ENCODE measurements around the gene SLC25A33.

Gene SLC25A33

DNA sequence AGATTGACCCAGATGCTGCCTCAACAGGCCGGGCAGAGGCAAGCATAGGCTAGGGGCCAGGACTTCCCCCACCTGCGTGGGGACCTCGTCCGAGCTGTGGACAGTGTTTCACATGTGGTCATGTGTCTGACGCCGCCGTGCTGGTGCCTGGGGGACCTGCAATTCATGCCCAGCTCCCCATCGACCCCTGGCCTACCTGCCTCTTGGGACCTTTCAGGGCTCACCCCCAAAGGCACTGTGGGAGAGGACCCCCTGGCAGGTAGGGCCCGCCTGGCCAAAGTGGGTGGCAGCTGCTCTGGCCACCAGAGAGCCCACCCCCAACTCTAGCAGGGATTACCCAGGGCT, 53.9 kb downstream of the SLC25A33 start:
- TF ChIP-seq EZH2 (IDR thresholded peaks at IDR 0.05), result no peak
- TF ChIP-seq POLR2AphosphoS5 (IDR thresholded peaks at IDR 0.05; ENCODE audit: borderline replicate concordance, low read depth, low read length), result no peak
- no peak for TF ChIP-seq FOXP2 (optimal IDR thresholded peaks at IDR 0.05; ENCODE audit: control extremely low read depth, extremely low read length, insufficient read depth)
- no peaks in the 10 kb centered on the region for H3K9me3 ChIP-seq (ENCODE audit: low read depth, low read length)
- DNase-seq (ENCODE audit: low read depth, low spot score), result no peak
- H3K27ac ChIP-seq, result no peak overlapping the region
- H3K36me3 ChIP-seq (ENCODE audit: insufficient read depth, low read length), result peaks cover 6% of the 10 kb centered on the region; the same call in 1 of the 2 replicates
- H3K4me3 ChIP-seq, result 0 out of 2 replicates have a peak overlapping the region, but pooled peaks have one; percentile 9
- H3K9ac ChIP-seq (ENCODE audit: insufficient read length), result no peak overlapping the region

DNA sequence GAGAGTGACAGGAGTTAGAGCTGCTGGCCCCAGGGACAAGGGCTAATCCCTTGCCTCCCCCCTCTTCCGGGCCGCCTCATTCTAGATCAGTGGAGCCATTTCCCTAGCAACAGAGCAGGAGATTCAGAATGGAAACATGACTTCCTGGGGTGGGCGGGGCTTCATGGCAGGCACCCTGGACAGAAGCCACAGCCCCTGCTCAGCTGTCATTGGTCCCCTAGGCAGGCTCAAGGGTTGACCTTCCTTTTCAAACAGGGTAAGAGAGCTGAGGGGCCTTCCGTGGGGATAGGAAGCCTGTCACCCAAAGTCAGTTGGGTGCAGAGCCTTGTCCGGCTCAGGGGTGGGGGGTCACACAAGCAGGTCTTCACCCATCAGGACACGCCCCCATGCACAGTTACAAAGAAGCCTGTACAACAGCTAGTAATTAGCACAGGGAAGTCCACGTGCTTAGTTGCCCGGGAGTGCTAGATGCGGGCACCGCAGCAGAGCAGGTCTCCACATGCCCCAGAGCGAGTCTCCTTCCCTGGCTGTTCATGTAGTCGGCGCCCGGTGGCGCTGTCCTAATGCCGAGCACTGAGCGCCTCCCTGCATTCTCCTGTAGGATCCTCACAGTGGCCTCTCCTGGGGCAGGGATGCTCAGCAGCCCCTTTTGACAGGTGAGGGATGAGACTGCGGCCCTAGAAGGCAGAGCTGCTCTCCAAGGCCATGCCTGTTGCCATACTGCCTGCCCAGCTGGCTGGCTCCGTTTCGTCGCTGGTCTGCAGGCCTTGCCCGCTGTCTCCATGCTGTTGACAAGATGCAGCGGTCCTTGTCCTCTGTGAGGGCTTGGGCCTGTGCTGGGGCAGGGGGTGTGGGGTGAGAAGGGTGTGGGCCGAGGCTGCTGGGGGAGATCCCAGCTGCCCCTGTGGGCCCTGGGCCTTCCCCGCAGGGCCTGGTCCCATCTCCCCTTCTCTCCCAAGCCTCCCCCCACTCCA, 54.5 kb downstream of the SLC25A33 start:
- Histone ChIP-seq H3K9me3 (ENCODE audit: low read depth, low read length) (no peaks in the 10 kb centered on the region), H3K9ac (ENCODE audit: insufficient read length) (no peak overlapping the region), H3K36me3 (ENCODE audit: insufficient read depth, low read length) (peaks cover 9% of the 10 kb centered on the region; the same call in 1 of the 2 replicates), H3K4me3 (0 out of 2 replicates have a peak overlapping the region, but pooled peaks have one; percentile 9), H3K27ac (no peak overlapping the region)
- DNase-seq (ENCODE audit: low read depth, low spot score), result no peak
- TF ChIP-seq FOXP2 (optimal IDR thresholded peaks at IDR 0.05; ENCODE audit: control extremely low read depth, extremely low read length, insufficient read depth) (no peak), EZH2 (IDR thresholded peaks at IDR 0.05) (no peak), POLR2AphosphoS5 (IDR thresholded peaks at IDR 0.05; ENCODE audit: borderline replicate concordance, low read depth, low read length) (no peak)

DNA sequence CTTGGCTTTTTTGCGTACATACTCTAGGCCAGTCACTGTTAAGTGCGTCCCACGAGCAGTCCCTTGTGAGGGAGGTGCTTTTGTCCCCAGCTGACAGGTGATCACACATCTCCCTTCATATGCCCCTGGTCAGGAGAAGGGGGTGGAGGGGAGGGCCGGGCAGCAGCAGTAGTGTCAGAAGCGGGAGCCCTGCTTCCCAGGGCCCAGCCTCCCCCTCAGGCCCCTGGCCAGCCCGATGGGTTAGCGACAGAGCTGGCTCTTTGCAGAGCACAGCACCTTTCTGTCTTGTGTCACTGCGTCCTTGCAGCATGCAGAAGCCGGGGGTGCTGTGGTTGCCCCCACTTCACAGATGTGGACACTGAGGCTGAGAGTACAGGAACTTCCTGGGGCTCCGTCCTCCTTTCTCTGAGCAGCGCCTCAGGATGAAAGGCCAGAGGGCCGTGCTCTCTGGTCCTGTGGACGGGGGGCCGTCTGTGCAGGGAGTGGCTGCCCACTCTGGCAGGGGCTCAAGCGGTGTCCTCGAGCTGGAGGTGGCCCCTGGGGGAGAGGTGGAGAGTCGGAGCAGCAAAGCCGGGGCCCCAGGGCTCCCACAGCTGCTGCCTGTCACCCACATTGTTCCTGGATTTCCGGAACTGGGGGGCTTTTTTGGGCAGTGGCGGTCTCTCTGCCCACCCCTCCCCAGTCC, 55.3 kb downstream of the SLC25A33 start:
- TF ChIP-seq FOXP2 (optimal IDR thresholded peaks at IDR 0.05; ENCODE audit: control extremely low read depth, extremely low read length, insufficient read depth), result no peak
- TF ChIP-seq POLR2AphosphoS5 (IDR thresholded peaks at IDR 0.05; ENCODE audit: borderline replicate concordance, low read depth, low read length), result no peak
- TF ChIP-seq EZH2 (IDR thresholded peaks at IDR 0.05), result no peak
- H3K27ac ChIP-seq, result no peak overlapping the region
- no peak overlapping the region for H3K9ac ChIP-seq (ENCODE audit: insufficient read length)

DNA sequence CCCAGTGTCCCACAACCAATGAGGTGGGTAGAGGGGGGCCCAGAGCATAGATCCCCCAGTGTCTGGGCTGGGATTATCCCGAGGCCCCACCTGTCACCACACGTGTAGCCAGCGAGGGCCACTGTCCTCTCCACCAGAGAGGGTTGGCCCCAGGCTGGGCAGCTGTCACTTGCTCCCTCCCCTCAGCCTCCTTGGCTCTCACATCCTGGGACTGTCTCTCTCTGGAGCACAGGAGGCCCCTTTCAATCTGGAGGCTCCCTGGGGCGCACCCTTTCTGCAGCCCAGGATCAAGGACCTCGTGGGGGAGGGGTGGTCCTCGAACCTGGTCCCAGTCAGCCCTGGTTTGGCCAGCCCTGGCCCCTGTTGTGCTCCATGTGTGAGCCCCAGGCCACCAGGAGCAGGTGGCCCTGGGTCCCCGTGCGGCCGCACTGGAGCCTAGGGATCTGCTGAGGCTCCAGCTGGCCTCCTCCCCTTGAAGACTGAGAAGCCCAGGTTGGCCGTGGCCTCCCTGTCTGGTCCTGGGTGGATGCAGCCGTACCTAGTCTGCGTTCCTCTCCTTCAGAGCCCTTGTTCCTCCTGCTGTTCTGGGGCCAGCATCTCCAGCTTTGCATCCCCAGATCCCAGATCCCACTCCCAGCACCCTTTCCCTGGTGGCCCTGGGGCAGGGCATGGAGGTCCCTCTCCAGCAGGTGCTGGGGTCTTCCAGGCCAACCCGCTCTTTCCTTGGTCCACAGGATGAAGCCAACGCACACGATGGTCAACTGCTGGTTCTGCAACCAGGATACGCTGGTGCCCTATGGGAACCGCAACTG, 56.1 kb downstream of the SLC25A33 start:
- no peak overlapping the region for H3K4me3 ChIP-seq
- TF ChIP-seq FOXP2 (optimal IDR thresholded peaks at IDR 0.05; ENCODE audit: control extremely low read depth, extremely low read length, insufficient read depth), result no peak
- TF ChIP-seq POLR2AphosphoS5 (IDR thresholded peaks at IDR 0.05; ENCODE audit: borderline replicate concordance, low read depth, low read length), result no peak
- TF ChIP-seq EZH2 (IDR thresholded peaks at IDR 0.05), result no peak
- DNase-seq (ENCODE audit: low read depth, low spot score), result no peak
- no peaks in the 10 kb centered on the region for H3K9me3 ChIP-seq (ENCODE audit: low read depth, low read length)
- H3K36me3 ChIP-seq (ENCODE audit: insufficient read depth, low read length), result peaks cover 16% of the 10 kb centered on the region; the same call in 1 of the 2 replicates
- no peak overlapping the region for H3K27ac ChIP-seq
- no peak overlapping the region for H3K9ac ChIP-seq (ENCODE audit: insufficient read length)

More for the DNA sequence above, 55.3 kb downstream of the SLC25A33 start:
- no peak for DNase-seq (ENCODE audit: low read depth, low spot score)
- Histone ChIP-seq H3K9me3 (ENCODE audit: low read depth, low read length) (no peaks in the 10 kb centered on the region), H3K36me3 (ENCODE audit: insufficient read depth, low read length) (peaks cover 9% of the 10 kb centered on the region; the same call in 1 of the 2 replicates), H3K4me3 (no peak overlapping the region)

DNA sequence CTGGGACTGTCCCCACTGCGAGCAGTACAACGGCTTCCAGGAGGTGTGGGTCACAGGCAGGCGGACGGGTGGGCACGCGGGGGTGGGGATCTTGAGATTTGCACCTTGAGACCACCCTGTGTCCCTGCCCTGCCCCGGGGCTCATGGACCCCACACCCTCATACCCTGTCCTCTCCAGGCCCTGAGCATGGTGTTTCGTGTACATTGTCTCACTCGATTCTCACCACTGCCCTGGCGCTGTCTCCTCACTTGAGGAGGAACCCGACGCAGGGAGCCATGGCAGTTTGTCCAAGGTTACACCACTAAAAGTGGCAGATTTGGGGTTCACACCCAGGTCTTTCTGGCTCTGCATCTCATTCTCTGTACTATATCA, 56.7 kb downstream of the SLC25A33 start:
- Histone ChIP-seq H3K36me3 (ENCODE audit: insufficient read depth, low read length) (peaks cover 20% of the 10 kb centered on the region; the same call in 1 of the 2 replicates), H3K9me3 (ENCODE audit: low read depth, low read length) (no peaks in the 10 kb centered on the region), H3K9ac (ENCODE audit: insufficient read length) (no peak overlapping the region), H3K27ac (no peak overlapping the region), H3K4me3 (no peak overlapping the region)
- DNase-seq (ENCODE audit: low read depth, low spot score), result no peak
- TF ChIP-seq FOXP2 (optimal IDR thresholded peaks at IDR 0.05; ENCODE audit: control extremely low read depth, extremely low read length, insufficient read depth), result no peak
- no peak for TF ChIP-seq EZH2 (IDR thresholded peaks at IDR 0.05)
- no peak for TF ChIP-seq POLR2AphosphoS5 (IDR thresholded peaks at IDR 0.05; ENCODE audit: borderline replicate concordance, low read depth, low read length)

GRCh38 chr1:9596415-9597123, 57.3 kb downstream of the SLC25A33 start:
- Histone ChIP-seq H3K4me3 (no peak overlapping the region), H3K9ac (ENCODE audit: insufficient read length) (no peak overlapping the region), H3K27ac (no peak overlapping the region), H3K36me3 (ENCODE audit: insufficient read depth, low read length) (peaks cover 26% of the 10 kb centered on the region; the same call in 1 of the 2 replicates), H3K9me3 (ENCODE audit: low read depth, low read length) (no peaks in the 10 kb centered on the region)
- TF ChIP-seq EZH2 (IDR thresholded peaks at IDR 0.05) (no peak), FOXP2 (optimal IDR thresholded peaks at IDR 0.05; ENCODE audit: control extremely low read depth, extremely low read length, insufficient read depth) (no peak)
- no peak for DNase-seq (ENCODE audit: low read depth, low spot score)
